Activated T-helper 2 cell treated with anti-CD3 and anti-CD28 coated beads, Interferon-gamma antibody, Interleukin-2, Interleukin-4, amounts not matched to agents 10 μg/mL and 5 μg/mL and 100 μg/mL, durations not matched to agents 14 hours and 24 hours and 36 hours (primary cell): ENCODE measurements around the gene CBLN3. TPM values are rescaled to one million over a fixed set of nuclear protein-coding genes. Genes with fewer than 3 reads are reported as not detected.

Experiments
- DNase-seq: peaks from one replicate; pipeline ENCODE4 v3.0.0; 2021; ENCODE audit warnings: low spot score
- H3K27ac Mint-ChIP-seq: one replicate; pipeline ENCODE4 v1.8.0; 2021; ENCODE audit warnings: mixed read lengths
- H3K27me3 Mint-ChIP-seq: one replicate; pipeline ENCODE4 v1.8.0; 2021; ENCODE audit warnings: low read depth, mixed read lengths
- H3K36me3 Mint-ChIP-seq: one replicate; pipeline ENCODE4 v1.8.0; 2021; ENCODE audit warnings: low read depth, mixed read lengths
- H3K4me1 Mint-ChIP-seq: one replicate; pipeline ENCODE4 v1.8.0; 2021; ENCODE audit warnings: low read depth, mixed read lengths
- H3K4me3 Mint-ChIP-seq: one replicate; pipeline ENCODE4 v1.8.0; 2021; ENCODE audit warnings: low read depth, mild to moderate bottlenecking, moderate library complexity, mixed read lengths
- H3K9me3 Mint-ChIP-seq: one replicate; pipeline ENCODE4 v1.8.0; 2021; ENCODE audit warnings: mixed read lengths
- intact Hi-C: fragments of 100-400 bp; cut with micrococcal nuclease; formaldehyde crosslinking; loops from one replicate; pipeline ENCODE4 v1.15.1; 2023
- total RNA-seq: library from RNA; stranded (reverse); gene quantifications from 2 replicates; pipeline ENCODE4 v1.2.3, GENCODE V29; 2022

CBLN3 gene
- total RNA-seq, 1 donor from 2014 or later, result 5.5 TPM

GRCh38 chr14:24377126-24377525 lies 52.3 kb downstream of the CBLN3 start:
- DNase-seq, result no peak
- intact Hi-C loops, result no loop called here
- Mint-ChIP-seq H3K27me3 (no peaks in the 10 kb centered on the region), H3K4me3 (no peak overlapping the region), H3K4me1 (no peaks in the 10 kb centered on the region), H3K36me3 (no peaks in the 10 kb centered on the region), H3K27ac (no peak overlapping the region), H3K9me3 (no peaks in the 10 kb centered on the region)

Other genes with a start within 250 kb of the CBLN3 start
- 77.0 and 80.4 TPM in 2 replicates for gene IPO4, start 240.9 kb downstream of the CBLN3 start, total RNA-seq
- gene TM9SF1, start 234.2 kb downstream of the CBLN3 start, total RNA-seq, result 27.8 and 30.8 TPM in 2 replicates
- 0.21 TPM in 1 of 2 replicates, not detected in the other for gene TSSK4, start 224.0 kb downstream of the CBLN3 start, total RNA-seq
- gene CHMP4A, start 216.2 kb downstream of the CBLN3 start, total RNA-seq, result 80.0 and 82.4 TPM in 2 replicates
- gene MDP1, start 213.6 kb downstream of the CBLN3 start, total RNA-seq, result 13.2 and 13.5 TPM in 2 replicates
- 194 and 202 TPM in 2 replicates for gene NEDD8, start 197.3 kb downstream of the CBLN3 start, total RNA-seq
- 36.3 and 43.8 TPM in 2 replicates for gene GMPR2, start 196.7 kb downstream of the CBLN3 start, total RNA-seq
- gene TINF2, start 187.0 kb downstream of the CBLN3 start, total RNA-seq, result 81.1 and 87.3 TPM in 2 replicates
- 3.4 and 4.4 TPM in 2 replicates for gene TGM1, start 166.5 kb downstream of the CBLN3 start, total RNA-seq
- 33.9 and 38.4 TPM in 2 replicates for gene RABGGTA, start 158.1 kb downstream of the CBLN3 start, total RNA-seq
- gene DHRS1, start 129.9 kb downstream of the CBLN3 start, total RNA-seq, result 9.7 and 10.4 TPM in 2 replicates
- 39.7 and 42.0 TPM in 2 replicates for gene NOP9, start 129.8 kb downstream of the CBLN3 start, total RNA-seq
- gene CIDEB, start 121.7 kb downstream of the CBLN3 start, total RNA-seq, result 19.6 and 24.7 TPM in 2 replicates
- gene LTB4R2, start 119.5 kb downstream of the CBLN3 start, total RNA-seq, result 7.9 and 9.5 TPM in 2 replicates
- gene LTB4R, start 118.2 kb downstream of the CBLN3 start, total RNA-seq, result 10.7 and 11.9 TPM in 2 replicates
- gene ADCY4, start 94.6 kb downstream of the CBLN3 start, total RNA-seq, result 1.5 and 2.3 TPM in 2 replicates
- 13.2 and 15.4 TPM in 2 replicates for gene RIPK3, start 89.7 kb downstream of the CBLN3 start, total RNA-seq
- 0.21 TPM in 1 of 2 replicates, not detected in the other for gene NFATC4, start 61.5 kb downstream of the CBLN3 start, total RNA-seq
- gene NYNRIN, start 30.7 kb downstream of the CBLN3 start, total RNA-seq, result 0.02 and 0.34 TPM in 2 replicates
- gene KHNYN, start 286 bp upstream of the CBLN3 start, total RNA-seq, result 72.6 and 75.3 TPM in 2 replicates
- 40.8 and 47.7 TPM in 2 replicates for gene SDR39U1, start 13.1 kb upstream of the CBLN3 start, total RNA-seq
- gene CMA1, start 78.6 kb upstream of the CBLN3 start, total RNA-seq, result 0.25 TPM in 1 of 2 replicates, not detected in the other
- gene CTSG, start 146.6 kb upstream of the CBLN3 start, total RNA-seq, result not detected in 2 replicates
- gene GZMH, start 180.0 kb upstream of the CBLN3 start, total RNA-seq, result 12.6 and 14.0 TPM in 2 replicates
- 4,664 and 4,741 TPM in 2 replicates for gene GZMB, start 204.5 kb upstream of the CBLN3 start, total RNA-seq